ENCODE measurements around the gene CAPN3.

DNA sequence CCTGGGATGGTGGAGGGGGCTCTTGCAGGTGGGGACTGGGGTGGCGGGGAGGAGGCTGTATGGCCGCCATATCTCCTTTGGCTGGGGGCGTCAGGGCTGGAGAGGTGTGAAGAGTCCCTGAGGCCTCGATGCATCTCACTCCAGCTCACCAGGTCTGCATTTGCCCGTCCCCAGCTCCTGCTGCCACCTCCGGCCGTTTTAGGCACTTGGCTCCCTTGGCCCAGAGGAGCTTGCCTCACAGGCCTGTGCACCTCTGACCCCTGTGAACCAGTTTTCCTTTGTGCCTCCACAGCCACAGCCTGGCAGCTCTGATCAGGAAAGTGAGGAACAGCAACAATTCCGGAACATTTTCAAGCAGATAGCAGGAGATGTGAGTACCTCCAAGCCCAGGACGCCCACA lies 49.7 kb downstream of the CAPN3 start:
- TF ChIP-seq, protein P1, sequence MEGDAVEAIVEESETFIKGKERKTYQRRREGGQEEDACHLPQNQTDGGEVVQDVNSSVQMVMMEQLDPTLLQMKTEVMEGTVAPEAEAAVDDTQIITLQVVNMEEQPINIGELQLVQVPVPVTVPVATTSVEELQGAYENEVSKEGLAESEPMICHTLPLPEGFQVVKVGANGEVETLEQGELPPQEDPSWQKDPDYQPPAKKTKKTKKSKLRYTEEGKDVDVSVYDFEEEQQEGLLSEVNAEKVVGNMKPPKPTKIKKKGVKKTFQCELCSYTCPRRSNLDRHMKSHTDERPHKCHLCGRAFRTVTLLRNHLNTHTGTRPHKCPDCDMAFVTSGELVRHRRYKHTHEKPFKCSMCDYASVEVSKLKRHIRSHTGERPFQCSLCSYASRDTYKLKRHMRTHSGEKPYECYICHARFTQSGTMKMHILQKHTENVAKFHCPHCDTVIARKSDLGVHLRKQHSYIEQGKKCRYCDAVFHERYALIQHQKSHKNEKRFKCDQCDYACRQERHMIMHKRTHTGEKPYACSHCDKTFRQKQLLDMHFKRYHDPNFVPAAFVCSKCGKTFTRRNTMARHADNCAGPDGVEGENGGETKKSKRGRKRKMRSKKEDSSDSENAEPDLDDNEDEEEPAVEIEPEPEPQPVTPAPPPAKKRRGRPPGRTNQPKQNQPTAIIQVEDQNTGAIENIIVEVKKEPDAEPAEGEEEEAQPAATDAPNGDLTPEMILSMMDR (IDR thresholded peaks at IDR 0.05; ENCODE audit: poor library complexity, severe bottlenecking) = no peak
- TF ChIP-seq RAD21 (conservative IDR thresholded peaks at IDR 0.05) (no peak), EP300 (conservative IDR thresholded peaks at IDR 0.05; ENCODE audit: poor library complexity, severe bottlenecking) (no peak)
